LoVo (cell line): ENCODE results near the gene DAPK2.
"Not testable (repeated sequence)": the region's sequence is repeated elsewhere in the genome, so short reads cannot be mapped to it uniquely, and the experiment has no call there.

Source experiments
- DNase-seq: peaks from one replicate; pipeline ENCODE4 v3.0.0-alpha.2; 2016; ENCODE audit warnings: low spot score

The DAPK2 gene

GRCh38 chr15:64053674-64054073, 7.4 kb upstream of the DAPK2 start:
- not testable (repeated sequence) for DNase-seq

DNA sequence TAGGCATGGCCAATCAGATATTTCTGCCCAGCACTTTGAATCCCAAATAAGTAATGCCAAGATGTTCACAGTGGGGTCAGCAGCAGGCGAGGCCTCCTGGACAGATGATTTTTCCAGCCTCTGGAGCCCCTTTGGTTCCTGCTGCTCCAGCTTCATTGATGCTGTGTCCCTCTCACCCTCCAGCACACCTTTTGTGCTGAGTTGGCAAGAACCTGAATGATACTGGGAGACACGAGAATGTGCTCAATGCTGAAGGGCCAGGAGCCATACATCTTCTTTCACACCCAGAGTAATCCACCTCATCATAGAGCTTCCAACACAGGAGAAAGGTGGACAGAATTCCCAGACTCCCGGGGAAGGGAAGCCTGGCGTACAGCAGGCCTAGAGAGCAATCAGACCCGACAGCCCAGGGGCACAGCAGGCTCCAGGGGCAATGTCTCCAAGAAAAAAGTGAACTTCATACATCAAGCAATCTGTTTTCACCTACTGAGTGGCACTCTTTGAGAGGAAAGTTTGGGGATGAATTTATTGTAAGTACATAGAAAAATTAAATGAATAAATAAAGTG, 6.7 kb upstream of the DAPK2 start:
- DNase-seq: no peak

DNA sequence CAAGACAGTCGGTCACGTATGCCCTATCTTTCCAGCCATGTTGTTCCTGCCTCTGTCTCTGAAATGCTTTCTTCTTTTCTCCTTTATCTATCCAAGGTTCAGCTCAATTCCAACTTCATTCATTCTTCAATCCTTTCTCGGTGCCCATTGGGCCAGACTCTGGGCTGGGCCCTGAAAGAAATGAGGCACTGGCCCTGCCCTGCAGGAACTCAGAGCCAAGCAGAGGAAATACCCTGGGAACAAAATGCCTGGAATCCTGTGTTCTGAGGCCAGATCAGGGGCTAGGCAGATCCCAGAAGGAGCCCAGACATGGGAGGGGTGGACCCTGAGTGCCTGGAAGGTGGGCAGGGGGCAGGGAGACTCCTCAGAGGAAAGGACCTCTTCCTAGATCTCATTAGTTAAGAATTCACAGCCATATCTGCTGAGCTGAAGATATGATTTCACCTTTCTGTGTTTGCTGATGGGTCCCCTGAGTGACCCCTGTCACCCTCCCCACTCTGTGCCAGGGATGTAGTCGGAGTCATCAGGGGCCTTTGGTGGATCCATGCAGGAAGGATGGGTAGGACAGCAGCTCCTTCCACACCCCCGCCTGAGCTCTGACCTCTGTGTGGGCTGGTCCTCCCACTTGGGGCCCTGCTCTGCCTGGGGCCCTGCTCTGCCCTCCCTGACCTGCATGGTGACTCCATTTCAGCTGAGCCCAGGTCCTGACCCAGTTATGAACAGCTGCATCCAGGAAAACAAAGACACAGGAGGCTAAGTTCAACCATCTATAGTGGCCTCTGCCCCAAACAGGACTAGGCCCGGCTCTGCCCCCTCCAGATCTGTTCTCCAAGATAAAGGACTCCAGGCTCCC, 5.3 kb upstream of the DAPK2 start:
- DNase-seq: no peak

GRCh38 chr15:64051093-64051402, 4.8 kb upstream of the DAPK2 start:
- no peak for DNase-seq

DNA sequence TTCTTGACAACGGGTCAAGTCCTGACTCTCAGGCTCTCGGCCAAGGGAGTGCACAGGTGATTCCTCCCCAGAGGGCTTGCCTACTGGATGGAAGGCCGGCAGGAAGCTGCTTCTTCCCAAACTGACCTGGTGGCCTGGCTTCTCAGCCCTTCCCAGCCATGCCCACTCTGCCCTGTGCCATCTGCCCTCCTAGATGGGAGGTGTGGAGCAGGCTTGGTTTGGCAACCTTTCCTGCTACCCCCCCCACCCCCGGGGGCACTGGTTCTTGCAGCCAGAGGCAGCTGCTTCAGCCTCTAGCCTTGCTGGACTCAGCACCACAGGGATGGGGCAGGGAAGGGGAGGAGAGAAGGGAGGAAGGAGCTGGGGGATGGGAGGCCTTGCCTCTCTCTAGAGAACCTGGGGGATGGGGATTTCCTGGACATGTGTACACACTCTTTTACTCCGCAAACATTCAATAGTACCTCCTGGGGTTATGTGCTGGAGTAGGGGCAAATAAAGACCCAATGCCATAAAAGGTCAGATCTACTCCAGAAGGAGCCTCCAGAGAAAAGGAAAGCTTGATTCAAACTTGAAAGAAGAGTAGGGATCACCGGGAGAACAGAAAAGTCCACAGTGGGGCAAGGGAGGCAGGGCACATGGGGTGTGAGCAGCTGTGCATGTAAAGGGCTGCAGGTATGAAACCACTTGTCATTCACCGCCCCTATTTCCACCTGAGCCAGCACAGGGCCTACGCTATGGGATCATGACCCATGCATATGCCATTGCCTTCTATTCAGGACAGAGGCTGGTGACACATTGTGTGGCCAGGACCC, 4.2 kb upstream of the DAPK2 start:
- DNase-seq: no peak

GRCh38 chr15:64048781-64049460, 2.6 kb upstream of the DAPK2 start:
- no peak for DNase-seq

DNA sequence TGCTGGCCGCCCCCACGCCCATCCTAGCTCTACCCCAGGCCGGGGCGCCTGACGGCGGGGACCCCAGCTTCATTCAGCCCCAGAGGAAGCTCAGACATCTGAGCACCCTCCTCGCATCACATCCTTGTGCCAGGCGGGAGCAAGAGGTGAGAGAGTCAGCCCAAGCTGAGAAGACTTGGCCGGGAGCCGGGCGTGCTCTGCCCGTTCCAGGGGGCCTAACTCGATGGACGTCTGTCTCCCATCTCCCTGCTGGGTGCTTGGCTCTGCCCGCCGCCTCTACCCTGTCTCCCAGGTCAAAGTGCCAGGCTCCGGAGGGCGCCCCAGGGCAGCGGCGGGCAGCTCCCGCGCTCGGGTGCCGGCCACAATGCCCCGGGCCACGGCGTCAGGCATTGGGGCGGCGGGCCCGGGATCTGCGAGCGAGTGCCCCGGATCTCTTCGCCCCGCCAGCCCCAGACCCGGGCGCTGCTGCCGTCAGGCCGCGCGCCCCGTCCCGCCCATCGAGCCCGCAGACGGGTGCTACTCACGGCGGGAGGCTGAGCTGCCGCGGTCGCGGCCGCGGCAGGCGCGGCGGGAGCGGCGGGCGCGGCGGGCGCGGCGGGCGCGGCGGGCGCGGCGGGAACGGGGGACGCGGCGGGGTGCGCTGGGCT, 388 bp downstream of the DAPK2 start:
- peak; percentile 34 for DNase-seq

GRCh38 chr15:64045101-64045435, 1.2 kb downstream of the DAPK2 start:
- DNase-seq: no peak

- DNase-seq: no peak
Observed at GRCh38 chr15:64044300-64045100, 1.8 kb downstream of the DAPK2 start.

DNA sequence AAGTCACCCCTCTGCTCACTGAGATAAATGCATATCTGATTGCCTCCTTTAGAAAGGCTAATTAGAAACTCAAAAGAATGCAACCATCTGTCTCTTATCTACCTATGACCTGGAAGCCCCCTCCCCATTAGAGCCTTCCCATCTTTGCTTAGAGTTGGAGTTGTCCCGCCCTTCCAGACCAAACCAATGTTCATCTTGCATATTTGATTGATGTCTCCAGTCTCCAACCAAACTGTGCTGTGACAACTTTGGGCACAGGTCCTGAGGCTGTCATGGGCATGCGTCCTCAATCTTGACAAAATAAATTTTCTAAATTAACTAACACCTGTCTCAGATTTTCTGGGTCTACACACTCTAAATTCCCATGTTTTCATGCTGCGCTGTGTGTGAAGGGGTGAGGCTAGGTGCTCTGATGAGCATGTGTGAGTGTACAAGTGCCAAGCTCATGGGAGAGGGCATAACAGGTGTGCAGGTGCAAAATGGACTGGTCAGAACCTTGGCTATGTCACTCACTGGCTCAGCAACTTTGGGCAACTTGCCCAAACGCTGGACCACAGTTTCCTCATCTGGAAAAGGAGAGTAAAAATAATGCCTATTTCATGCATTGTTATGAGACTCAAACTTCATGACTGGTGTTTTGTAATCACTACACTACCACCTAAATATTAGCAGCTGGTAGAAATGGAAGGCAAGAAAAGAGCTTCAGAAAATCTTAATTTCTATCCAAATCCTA, 7.2 kb downstream of the DAPK2 start:
- no peak for DNase-seq

DNA sequence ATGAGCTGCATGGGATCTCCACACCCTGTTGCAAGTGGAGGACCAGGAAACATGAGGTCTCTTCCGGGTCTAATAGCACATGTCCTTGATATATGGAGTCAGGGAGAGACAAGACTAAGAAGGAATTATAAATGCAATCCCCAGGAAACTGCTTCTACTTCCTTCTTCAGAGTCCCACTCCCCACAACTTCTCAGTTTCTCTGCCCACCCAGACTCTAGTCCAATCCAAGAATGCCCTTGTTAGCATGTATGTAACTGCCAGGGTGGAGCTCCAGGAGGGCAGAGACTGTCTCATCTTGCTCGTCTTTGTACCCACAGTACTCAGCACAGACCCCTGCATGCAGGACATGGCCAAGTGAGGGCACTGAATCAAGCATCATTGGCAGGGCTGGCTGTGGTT, 8.3 kb downstream of the DAPK2 start:
- no peak for DNase-seq

GRCh38 chr15:64037116-64037515, 9.2 kb downstream of the DAPK2 start:
- no peak for DNase-seq

DNA sequence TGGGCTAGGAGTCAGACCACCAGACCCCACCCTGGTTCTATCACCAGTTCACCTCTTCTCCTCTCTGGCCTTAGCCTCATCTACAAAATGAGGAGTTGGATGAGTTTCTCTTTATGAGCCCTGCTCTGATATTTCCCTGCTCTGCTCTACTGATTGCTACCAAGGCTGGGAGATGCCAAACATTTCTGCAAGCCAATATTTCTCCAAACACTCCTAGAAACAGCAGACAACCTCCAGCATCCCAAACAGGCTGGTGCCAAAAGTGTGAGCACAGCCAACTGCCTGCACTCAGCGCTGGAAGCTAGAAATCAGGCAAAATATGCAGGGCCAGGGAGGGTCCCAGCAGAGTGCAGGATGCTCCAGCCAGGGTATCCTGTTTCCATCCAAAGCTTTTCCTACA, 10.8 kb downstream of the DAPK2 start:
- DNase-seq: no peak

- DNase-seq: no peak
Observed at GRCh38 chr15:64034519-64034918, 11.8 kb downstream of the DAPK2 start.

- DNase-seq: no peak
Observed at GRCh38 chr15:64032329-64032728, 14.0 kb downstream of the DAPK2 start.

- DNase-seq: no peak
Observed at GRCh38 chr15:64030123-64030522, 16.2 kb downstream of the DAPK2 start.

DNA sequence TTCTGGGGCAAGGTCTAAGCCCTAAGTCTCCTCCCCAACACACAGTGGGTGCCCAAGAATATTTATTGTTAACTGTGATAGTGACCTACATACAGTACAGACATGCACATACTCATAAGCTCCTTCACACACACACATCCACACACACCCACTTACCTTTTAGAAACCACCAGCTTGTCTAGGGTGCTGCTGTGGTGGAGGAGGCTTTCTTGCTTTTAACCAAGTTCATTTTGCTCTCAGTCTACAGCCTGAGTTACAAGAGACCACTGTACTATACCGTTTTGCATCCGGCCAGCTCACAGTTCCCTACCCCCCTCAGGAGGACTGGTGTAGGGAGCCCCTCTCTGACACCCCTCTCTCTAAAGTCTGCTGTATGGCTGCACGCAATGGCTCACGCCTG, 16.7 kb downstream of the DAPK2 start:
- DNase-seq: no peak

GRCh38 chr15:64029110-64029509, 17.2 kb downstream of the DAPK2 start:
- no peak for DNase-seq

DNA sequence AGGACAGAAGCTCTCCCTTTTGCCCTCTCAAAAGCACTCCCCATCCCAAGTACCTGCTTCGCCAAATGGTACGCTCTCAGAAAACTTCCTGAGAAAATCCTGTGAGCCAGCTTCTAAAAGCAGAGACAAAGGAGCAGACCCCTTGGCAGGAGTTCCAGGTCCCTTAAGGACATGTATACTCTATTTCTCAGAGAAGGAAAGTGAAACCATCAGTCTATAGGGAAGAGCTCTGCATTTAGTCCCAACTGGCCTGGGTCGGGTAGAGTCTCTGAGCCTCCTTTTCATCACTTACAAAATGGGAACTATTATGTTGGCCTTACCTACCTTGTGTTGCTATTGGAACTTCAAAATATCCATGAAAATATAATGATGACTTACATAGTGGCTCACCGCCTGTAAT, 19.7 kb downstream of the DAPK2 start:
- no peak for DNase-seq

GRCh38 chr15:64024172-64025050, 21.9 kb downstream of the DAPK2 start:
- DNase-seq: no peak
